BE2C (cell line): ENCODE data around the gene ETV5.

Source experiments
- DNase-seq: peaks from one replicate; pipeline ENCODE4 v3.0.0-alpha.2; 2020
- H3K27me3 ChIP-seq: fragments of 250-450 bp; sonication (Bioruptor Pico); 2 replicates; pipeline ENCODE4 v1.5.1; 2020; ENCODE audit warnings: mild to moderate bottlenecking
- H3K36me3 ChIP-seq: fragments of 250-450 bp; sonication (Bioruptor Pico); 2 replicates; pipeline ENCODE4 v1.5.1; 2020; ENCODE audit warnings: mild to moderate bottlenecking
- H3K4me1 ChIP-seq: fragments of 250-450 bp; sonication (Bioruptor Pico); 2 replicates; pipeline ENCODE4 v1.5.1; 2020
- H3K4me3 ChIP-seq: 2 replicates; pipeline ENCODE4 v1.5.1; 2011; ENCODE audit warnings: low read depth, low read length
- H3K9me3 ChIP-seq: fragments of 250-450 bp; sonication (Bioruptor Pico); 2 replicates; pipeline ENCODE4 v1.5.1; 2020
- TF ChIP-seq, protein P1 (sequence below): IDR thresholded peaks from 2 replicates; pipeline ENCODE4 v1.5.1; 2012; ENCODE audit warnings: mild to moderate bottlenecking, low read depth, low read length

ETV5 gene

DNA sequence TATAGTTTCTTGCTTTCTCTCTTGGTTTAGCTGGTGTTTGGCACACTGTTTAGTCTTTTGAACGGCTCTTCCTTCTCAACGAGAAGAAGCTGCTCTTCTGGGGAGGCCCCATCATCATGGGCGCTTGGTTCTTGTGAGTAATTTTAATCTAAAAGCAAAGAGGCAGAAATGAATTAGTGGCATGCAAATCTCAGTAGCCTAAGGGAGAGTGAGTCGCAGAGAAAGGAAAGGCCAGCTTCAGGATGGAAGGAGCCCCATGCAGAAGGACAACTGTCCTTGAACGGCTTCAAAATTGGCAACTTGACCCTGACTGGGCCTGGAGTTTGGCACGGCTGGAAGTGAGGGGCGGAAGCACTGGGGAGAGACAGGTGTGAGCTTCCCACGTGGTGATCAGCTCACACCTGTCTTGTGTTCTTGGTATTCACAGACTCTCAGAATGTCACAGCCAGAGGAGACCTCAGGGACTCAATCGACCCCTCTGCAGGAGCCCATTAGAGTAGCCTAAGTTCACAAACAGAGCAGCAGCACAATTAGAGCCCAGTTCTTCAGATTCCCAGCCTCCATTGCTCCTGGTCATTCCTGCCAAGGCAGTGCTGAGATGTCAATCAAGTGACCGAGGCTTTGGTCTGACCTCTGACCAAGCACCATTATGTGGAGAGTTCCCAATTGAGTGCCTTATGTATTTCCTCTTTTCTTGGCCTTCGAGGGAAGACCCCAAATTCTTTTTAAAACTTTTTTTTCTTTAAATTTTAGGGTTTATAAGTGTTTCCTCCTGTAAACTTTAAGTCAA, 41.3 kb upstream of the ETV5 start:
- DNase-seq = no peak
- TF ChIP-seq, protein P1, sequence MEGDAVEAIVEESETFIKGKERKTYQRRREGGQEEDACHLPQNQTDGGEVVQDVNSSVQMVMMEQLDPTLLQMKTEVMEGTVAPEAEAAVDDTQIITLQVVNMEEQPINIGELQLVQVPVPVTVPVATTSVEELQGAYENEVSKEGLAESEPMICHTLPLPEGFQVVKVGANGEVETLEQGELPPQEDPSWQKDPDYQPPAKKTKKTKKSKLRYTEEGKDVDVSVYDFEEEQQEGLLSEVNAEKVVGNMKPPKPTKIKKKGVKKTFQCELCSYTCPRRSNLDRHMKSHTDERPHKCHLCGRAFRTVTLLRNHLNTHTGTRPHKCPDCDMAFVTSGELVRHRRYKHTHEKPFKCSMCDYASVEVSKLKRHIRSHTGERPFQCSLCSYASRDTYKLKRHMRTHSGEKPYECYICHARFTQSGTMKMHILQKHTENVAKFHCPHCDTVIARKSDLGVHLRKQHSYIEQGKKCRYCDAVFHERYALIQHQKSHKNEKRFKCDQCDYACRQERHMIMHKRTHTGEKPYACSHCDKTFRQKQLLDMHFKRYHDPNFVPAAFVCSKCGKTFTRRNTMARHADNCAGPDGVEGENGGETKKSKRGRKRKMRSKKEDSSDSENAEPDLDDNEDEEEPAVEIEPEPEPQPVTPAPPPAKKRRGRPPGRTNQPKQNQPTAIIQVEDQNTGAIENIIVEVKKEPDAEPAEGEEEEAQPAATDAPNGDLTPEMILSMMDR = no peak

DNA sequence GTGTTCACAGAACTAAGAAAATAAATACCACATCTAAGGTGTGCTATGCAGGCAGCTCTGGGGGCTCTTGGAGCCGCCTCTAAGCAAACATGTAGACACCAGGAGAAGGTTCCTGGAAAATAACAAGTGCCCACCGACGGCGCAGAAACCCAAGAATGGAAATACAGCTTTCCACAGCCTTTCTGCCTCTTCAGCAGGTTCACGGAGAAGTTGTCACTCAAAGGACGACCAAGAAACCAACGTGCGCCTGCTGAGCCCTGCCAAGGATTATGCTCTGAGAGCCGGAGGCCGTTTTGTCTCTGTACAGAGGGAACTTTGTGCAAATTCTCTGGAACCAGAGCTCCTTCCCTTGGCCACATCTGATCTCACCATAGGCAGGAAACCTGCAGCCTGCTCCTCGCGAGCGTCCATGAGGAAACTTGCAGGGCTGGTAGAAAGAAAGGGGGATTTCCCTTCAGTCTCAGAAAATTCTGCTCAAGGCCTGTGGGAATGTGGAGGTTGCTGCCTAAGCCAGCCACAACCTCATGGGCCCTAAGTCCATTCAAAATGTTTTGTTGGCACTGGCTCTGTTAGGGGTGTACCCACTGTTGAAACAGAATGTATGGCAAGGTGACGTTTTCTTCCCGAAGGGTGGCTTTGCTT, 40.6 kb upstream of the ETV5 start:
- H3K4me3 ChIP-seq = no peak overlapping the region
- TF ChIP-seq, protein P1 = no peak
- no peaks in the 10 kb centered on the region for H3K4me1 ChIP-seq
- H3K9me3 ChIP-seq = no peaks in the 10 kb centered on the region
- no peak for DNase-seq
- H3K36me3 ChIP-seq = peaks cover 6% of the 10 kb centered on the region
- no peaks in the 10 kb centered on the region for H3K27me3 ChIP-seq

More for the DNA sequence above, 41.3 kb upstream of the ETV5 start:
- H3K4me1 ChIP-seq = no peaks in the 10 kb centered on the region
- no peaks in the 10 kb centered on the region for H3K27me3 ChIP-seq
- H3K9me3 ChIP-seq = no peaks in the 10 kb centered on the region
- H3K36me3 ChIP-seq = peaks cover 6% of the 10 kb centered on the region
- no peak overlapping the region for H3K4me3 ChIP-seq

DNA sequence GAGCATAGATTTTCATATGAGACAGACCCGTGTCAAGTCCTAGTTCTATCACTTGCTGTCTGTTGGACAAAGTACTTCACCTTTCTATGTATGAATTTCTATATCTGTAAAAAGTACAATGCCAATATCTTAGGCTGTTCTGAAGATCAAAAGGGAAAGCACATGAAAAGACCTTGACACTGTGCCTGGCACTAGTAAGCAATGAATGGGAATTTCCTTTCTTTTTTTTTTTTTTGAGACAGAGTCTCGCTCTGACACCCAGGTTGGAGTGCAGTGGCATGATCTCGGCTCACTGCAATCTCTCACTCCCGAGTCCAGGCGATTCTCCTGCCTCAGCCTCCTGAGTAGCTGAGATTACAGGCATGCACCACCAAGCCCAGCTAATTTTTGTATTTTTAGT, 35.4 kb upstream of the ETV5 start:
- no peak for DNase-seq
- TF ChIP-seq, protein P1 = no peak
- no peak overlapping the region for H3K4me3 ChIP-seq
- H3K4me1 ChIP-seq = no peaks in the 10 kb centered on the region; the same call in 1 of the 2 replicates
- no peaks in the 10 kb centered on the region for H3K9me3 ChIP-seq
- H3K36me3 ChIP-seq = no peaks in the 10 kb centered on the region
- H3K27me3 ChIP-seq = no peaks in the 10 kb centered on the region

DNA sequence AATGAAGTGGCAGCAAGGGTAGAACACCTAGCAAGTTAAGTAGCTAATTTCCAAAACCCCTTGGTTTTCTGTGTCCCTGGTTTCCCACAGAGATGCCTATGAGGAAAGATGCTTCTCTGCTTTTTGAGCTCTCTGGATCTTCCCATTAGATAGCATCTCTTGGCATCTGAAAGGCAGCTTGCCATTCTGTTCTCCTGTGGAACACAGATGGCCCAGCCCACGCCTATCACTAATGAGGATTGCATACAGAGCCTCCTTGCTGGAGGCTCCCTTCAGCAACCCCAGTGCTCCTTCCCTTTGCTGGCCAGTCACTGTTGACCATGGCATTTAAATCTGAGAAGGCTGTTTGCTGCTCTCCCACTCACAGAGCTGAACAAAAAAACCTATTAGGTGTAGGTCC, 34.4 kb upstream of the ETV5 start:
- H3K4me1 ChIP-seq = no peaks in the 10 kb centered on the region; the same call in 1 of the 2 replicates
- peak; percentile 58 for DNase-seq
- H3K9me3 ChIP-seq = no peaks in the 10 kb centered on the region
- TF ChIP-seq, protein P1 = no peak
- H3K27me3 ChIP-seq = no peaks in the 10 kb centered on the region
- no peak overlapping the region for H3K4me3 ChIP-seq
- no peaks in the 10 kb centered on the region for H3K36me3 ChIP-seq

DNA sequence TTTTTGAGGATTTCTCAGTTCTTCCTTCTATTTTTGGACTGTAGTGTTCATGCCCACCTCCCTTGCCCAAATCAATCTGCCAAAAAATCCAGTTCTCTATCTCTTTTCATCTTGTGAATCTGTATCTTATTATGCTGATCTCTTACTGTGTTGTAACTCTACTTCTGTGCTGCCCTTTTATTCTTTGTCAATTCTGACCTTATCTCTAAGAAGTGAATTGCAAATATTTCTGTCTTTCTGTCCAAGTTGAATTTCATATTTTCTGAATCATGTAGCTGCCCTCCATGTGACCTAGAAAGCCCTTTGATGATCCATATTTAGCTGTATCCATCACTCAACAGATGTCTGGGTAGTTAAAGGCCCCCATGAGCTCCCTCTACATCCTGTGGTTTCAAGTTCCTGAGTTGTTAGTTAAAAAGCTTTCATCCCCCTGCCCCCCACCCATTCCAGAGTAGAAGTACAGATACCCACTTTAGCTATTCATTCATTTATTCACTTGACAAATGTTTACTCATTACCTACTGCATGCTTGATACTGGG, 33.6 kb upstream of the ETV5 start:
- H3K4me3 ChIP-seq = no peak overlapping the region
- DNase-seq = no peak
- TF ChIP-seq, protein P1 = no peak

DNA sequence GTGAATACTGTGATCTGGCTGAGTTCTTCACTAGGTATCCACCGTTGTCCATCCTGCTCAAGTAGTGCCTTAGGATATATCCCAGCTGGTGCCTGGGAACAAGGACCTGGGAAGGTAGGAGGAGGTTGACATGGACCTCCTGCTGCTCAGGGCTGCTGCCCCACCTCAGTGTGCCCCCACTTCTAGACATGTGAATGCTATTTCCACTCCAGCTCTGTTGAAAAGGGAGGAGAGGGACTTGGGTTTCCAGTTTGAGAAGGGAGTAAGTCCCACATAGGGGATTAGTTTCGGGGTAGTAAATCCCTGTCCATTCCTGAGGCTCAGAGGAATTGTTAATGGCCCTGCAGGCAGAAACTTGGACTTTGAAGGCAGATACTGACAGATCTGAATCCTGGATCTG, 32.9 kb upstream of the ETV5 start:
- Histone ChIP-seq H3K27me3 (no peaks in the 10 kb centered on the region), H3K9me3 (no peaks in the 10 kb centered on the region), H3K36me3 (no peaks in the 10 kb centered on the region), H3K4me3 (no peak overlapping the region), H3K4me1 (no peaks in the 10 kb centered on the region; the same call in 1 of the 2 replicates)
- TF ChIP-seq, protein P1 = no peak
- no peak for DNase-seq

More for the DNA sequence above, 33.6 kb upstream of the ETV5 start:
- Histone ChIP-seq H3K9me3 (no peaks in the 10 kb centered on the region), H3K4me1 (no peaks in the 10 kb centered on the region; the same call in 1 of the 2 replicates), H3K27me3 (no peaks in the 10 kb centered on the region), H3K36me3 (no peaks in the 10 kb centered on the region)
